ENCODE results near the gene CLEC6A. TPM values are rescaled to one million over a fixed set of nuclear protein-coding genes. Genes with fewer than 3 reads are reported as not detected.
"Not testable (repeated sequence)": the region's sequence is repeated elsewhere in the genome, so short reads cannot be mapped to it uniquely, and the experiment has no call there.

The CLEC6A gene
- total RNA-seq = not detected in 2 replicates

DNA sequence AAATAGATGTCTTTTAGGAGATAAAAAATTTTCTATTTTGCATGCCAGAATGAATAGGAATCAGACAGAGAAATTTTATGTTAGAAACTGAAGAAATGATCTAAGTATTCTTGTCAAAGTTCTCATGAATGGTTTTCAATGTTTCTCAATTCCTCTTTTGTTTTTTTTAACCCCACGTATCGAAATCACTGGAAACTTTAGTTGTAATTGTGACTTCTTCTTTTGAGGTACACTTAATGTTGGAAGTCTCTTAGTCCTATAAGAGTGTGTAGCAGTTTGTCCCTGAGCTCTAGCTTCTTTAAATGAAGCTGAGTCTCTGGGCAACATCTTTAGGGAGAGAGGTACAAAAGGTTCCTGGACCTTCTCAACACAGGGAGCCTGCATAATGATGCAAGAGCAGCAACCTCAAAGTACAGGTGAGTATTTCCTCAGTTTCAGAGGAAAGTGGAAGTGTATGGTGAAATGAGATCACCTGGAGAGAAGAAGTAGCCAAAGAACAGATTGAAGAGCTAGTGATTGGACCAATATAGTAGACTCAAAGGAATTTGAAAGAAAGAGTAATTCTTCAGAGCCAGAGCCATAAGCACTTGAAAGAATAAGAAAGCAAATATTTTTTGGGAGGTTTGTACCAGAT lies at the start of gene CLEC6A:
TSS of gene CLEC6A (plus strand) at position 236 of the 634 bp plus-strand sequence. CDS start at position 386, 150 bp downstream.
- no peak for DNase-seq (ENCODE audit: low read depth in 2 of 2)

DNA sequence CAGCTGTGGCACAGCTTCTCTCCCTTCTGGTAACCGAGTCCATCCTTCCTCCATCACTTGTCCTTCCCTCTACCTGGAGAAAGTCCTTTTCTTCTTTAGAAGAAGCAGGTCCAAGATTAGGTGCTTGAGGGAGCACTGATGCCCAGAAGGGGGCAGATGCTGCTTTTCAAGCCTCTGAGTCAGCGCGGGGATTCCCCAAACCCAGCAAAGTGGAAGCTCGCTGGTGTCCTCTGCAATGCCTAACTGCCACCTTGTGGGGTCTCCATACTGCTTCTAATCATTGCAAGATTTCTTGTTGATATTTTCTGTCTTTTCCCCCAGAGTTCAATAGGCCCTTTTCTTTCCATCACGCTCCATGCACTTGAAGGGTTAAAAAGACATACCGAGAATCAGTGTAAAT lies 36.2 kb upstream of the CLEC6A start:
- not testable (repeated sequence) for DNase-seq (ENCODE audit: low read depth in 2 of 2)

DNA sequence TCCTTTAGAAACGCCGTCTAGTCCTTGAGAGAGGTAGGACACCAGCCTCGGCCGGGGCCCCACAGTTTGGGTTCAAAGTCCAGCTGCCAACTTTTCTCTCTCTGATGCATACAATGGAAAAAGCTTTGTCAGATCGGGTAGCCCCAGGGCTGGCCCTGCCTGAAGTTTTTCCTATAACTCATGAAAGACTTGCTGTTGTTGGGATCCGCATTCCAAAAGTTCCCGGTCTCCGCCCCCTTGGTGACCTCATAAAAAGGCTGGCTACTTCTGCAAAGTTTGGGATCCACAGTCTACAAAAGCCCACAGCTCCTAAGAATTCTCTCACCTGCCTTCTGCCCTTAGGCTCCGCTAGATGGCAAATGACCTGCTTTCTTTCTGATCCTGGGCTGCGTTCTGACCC lies 35.3 kb upstream of the CLEC6A start:
- DNase-seq (ENCODE audit: low read depth in 2 of 2) = no peak

DNA sequence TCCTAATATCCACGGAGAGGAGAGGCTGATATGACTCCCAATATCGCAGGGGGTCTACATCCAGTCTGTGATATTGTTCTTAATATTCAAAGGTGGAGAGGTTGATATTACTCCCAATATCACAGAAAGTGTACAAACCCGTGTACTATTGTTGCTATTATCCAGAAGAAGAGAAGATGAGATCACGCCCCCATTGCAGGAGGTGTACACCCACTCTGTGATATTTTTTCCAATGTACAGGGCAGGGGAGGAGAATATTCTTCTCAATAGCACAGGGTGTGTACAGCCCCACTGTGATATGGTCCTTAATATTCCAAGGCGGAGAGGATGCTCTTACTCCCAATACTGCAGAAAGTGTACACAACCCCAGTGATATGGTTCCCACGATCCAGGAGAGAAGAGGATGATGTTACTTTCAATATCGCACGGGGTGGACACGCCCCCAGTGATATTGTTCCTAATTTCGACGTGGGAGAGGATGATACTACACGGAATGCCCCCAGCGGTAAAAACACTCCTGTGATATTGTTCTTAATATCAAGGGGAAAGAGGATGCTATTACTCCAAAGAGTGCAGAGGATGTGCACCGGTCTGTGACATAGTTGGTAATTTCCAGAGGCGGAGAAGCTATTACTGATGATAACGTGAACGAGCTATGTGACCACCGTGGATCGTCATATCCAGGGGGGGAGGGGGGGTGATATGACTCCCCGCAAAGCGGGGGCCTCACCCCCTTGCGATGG lies 11.1 kb upstream of the CLEC6A start:
- DNase-seq (ENCODE audit: low read depth in 2 of 2) = not testable (repeated sequence)

DNA sequence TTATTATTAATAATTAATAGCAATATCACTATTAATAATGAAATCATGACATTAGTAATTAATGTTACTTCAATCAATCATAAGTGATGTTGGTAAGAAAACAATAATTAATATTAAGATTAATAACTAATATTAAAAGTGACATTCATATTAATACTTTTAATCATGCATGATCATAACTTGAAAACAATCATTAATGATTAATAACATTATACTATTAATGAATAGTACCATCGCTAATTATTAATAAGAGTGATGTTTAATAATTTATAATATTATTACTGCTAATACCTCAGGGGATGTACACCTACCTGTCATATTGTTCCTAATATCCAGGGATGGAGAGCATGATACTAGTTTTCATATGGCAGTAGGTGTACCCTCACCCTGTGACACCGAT lies 10.0 kb upstream of the CLEC6A start:
- no peak for DNase-seq (ENCODE audit: low read depth in 2 of 2)

DNA sequence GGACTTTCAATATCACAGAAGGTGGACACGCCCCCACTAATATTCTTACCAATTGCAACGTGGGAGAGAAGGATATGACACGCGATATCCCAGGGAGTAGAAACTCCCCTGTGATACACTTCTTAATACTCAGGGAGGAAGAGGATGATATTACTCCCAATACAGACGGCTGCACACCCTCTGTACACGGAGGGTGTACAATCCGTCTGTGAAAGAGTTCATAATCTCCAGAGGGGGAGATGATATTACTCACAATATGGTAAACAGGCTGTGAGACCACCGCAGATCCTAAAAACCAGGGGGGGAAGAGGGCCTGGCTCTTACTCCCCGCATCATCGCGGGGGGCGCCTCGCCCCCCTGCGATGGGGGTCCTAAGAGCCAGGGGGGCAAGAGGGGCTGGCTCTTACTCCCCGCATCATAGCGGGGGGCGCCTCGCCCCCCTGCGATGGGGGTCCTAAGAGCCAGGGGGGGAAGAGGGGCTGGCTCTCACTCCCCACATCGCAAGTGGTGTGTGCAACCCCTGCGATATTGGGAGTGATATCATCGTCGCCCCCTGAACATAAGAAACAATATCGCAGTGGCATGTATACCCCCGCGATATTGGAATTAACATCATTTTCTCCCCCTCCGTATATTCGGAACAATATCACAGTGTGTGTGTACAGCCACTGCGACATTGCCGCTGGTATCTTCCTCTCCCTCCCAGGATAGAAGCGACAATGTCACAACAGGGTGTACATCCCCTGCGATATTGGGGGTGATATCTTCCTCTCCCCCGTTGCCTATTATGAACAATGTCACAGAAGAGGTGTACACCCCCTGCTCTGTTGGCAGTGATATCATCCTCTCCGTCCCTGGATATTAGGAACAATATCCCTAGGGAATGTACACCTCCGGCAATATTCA lies 8.9 kb upstream of the CLEC6A start:
- peak in 1 of 2 donors; percentile 0 for DNase-seq (ENCODE audit: low read depth in 2 of 2)

DNA sequence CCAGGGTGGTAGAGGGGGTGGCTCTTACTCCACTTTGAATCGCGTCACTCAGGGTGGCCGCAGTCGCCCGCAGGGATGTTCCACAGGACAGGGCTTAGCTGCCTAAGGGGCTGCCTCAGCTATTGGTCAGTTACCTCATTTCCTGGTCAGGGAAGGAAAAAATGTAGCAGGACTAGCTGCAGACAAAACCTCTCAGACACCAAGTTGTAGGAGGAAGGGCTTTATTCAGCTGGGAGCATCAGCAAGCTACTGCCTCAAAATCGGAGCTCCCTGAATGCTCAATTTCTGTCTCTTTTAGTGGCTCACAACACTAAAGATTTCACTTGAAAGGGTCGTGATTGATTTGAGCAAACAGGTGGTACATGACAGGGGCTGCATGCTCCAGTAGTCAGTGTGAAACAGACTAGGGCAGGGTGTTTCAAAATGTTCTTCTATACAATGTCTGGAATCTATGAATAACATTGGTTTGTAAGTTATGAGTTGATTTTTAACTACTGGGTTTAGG lies 6.4 kb upstream of the CLEC6A start:
- peak in 1 of 2 donors; percentile 0 for DNase-seq (ENCODE audit: low read depth in 2 of 2)

DNA sequence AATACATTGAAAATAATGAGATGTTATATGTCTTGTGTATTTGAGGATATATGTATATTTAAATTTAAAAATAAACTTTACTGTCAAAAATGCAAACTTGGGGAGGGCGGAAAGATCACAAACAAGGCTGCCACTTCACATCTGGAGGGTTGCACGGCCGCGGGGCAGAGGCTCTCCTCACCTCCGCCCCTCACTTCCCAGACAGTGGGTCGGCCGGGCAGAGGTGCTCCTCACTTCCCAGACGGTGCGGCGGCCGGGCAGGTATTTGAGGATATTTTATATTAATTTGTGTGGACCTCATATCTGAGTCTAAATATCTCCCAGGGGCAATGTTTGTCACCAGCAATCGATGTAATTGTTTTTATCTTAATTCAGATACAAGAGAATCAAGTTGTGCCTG lies 3.7 kb upstream of the CLEC6A start:
- no peak for DNase-seq (ENCODE audit: low read depth in 2 of 2)

DNA sequence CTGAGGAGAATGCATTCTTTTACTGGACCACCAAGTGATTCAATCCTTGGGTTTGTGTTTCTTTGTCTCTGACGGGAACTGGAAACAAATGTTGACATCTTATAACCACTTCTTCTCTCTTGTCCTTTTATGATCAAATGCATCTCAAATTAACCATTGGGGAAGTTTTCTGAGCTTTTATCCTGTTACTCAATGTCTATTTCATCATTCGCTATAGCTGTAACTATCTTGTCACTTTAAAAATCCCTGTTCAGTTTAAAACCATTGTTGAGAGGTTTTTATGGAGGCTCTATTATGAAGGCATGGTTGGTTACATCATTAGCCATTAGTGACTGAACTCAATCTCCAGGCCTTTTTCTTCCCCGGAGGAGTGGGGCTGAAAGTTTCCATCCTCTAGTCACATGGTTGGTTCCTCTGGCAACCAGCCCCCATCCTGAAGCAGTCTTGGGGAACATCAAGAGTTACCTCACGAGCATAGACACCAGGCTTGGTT lies 2.7 kb upstream of the CLEC6A start:
- no peak for DNase-seq (ENCODE audit: low read depth in 2 of 2)

DNA sequence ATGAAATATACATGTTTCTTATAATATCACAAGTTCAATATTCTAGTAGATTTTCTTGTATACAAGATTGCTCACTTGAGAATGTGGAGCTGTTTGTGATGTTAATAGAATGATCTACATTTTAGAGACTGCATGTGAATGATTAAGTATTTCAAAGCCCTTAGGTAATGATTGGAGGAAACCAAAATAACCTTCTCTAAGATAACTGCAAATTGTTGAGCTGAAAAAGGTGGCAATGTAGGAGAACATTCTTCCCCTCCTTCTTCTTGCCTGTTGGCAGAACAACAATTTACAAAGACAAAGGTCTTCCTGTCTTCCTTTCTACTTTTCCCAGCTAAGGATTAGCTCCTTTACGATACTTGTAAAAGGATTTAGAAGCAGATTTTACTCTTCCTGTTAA lies 2.0 kb upstream of the CLEC6A start:
- DNase-seq (ENCODE audit: low read depth in 2 of 2) = no peak

DNA sequence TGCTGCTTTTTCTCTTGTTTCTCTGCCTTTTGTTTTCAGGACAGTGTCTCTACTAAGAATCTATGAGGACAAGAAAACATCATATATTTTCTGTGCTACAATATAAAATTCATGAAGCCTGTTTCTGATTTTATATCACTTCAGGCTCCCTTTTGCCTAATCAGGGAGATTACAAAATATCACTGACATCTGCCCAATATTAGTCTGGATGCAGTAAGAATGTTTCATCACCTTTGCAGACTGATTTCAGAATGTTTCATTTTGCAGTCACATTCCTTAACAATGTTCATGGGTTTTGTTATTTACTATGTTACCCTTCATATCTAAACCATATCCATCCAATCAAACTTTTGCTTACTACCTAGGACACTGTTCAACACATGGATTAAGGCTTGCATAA lies 491 bp upstream of the CLEC6A start:
- DNase-seq (ENCODE audit: low read depth in 2 of 2) = no peak

DNA sequence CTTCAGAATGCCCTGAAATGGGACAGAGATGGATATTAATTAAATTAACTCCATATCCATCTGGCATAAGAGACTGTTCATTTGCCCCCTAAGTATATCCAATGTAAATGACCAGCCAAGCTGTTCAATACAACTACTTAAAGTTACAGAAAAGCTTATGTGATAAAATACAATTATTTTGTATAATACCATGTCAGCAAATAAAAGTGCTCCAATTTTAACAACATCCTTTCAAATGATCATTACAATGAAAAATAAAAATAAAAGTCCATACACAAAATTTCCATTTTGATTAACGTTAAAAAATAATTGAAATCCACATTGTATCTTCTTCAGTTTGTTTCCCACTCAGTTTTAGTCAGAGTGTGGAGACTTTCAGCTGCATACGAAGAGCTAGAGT lies 5.7 kb downstream of the CLEC6A start:
- DNase-seq (ENCODE audit: low read depth in 2 of 2) = no peak

DNA sequence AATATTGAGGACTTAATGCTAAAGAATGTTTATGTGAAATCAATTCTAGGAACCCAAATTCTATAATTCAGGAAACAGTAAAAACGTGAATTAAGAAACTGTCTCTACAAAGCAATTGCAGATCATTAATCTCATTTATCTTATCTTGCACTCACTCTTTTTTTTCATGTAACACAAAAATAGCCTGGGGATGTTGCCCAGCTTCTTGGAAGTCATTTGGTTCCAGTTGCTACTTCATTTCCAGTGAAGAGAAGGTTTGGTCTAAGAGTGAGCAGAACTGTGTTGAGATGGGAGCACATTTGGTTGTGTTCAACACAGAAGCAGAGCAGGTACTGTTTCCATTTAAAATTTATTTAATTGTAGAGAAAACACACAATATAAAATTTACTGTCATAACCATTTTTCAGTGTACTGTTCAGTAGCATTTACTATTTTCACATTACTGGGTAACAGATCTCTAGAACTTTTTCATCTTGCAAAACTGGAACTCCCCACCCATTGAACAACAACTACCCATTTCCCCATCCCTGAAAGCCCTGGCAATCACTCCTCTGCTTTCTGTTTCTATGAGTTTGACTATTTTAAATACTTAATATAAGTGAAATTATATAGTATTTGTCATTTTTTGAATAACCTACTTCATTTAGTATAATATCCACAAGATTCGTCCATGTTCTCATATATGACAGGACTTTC lies 9.7 kb downstream of the CLEC6A start:
- no peak for DNase-seq (ENCODE audit: low read depth in 2 of 2)

DNA sequence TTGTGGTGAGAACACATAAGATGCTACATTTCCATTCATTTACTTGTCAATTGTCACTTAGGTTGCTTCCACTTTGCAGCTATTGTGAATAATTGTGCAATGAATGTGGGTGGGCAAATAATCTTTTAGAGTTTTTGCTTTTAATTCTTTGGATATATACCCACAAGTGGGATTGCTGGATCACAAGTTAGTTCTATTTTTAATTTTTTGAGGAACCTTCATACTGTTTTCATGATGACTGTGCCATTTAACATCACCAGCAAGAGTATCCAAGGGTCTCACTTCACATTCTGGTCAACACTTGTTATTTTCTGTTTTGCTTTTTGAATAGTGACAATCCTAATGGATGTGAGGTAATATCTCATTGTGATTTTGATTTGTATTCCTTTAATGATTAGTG lies 10.5 kb downstream of the CLEC6A start:
- no peak for DNase-seq (ENCODE audit: low read depth in 2 of 2)

DNA sequence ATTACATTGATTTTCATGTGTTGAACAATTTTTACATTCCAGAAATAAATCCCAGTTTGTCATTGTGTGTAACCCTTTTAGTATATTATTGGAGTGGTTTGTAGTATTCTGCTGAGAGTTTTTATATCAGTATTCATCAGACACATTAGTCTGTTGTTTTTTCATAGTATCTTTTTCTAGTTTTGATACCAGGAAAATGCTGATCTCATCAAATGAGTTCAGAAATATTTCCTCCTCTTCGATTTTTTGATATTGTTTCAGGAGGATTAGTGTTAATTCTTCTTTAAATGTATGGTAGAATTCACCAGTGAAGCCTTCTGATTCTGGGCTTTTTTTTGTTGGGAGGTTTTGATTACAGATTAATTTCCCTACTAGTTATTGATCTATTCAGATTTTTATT lies 15.3 kb downstream of the CLEC6A start:
- no peak for DNase-seq (ENCODE audit: low read depth in 2 of 2)

DNA sequence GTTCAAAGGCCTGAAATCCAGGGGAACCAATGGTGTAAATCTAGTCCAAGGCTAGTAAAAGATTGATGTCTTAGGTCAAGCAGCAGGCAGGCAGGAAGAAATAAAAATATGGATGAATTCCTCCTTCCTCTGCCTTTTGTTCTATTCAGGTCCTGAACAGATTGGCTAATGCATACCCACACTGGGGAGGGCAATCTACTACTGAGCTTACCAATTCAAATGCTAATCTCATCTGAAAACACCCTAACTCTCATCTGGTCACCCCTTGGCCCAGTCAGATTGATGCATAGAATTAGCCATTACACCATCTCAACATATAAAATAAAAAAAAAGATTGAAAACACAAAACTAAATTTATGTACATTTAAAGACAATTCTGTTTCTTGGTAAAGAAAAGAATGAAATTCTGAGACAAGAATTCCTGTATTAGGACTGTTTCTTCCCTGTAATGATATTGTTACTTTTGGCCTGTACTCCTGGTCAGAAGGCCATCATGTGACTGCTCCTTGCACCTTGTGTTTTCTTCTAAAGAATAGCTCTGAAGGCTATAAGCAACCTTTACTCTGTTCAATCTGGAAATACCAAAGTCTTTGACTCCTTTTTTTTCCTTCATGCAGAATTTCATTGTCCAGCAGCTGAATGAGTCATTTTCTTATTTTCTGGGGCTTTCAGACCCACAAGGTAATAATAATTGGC lies 19.9 kb downstream of the CLEC6A start:
- DNase-seq (ENCODE audit: low read depth in 2 of 2) = no peak

DNA sequence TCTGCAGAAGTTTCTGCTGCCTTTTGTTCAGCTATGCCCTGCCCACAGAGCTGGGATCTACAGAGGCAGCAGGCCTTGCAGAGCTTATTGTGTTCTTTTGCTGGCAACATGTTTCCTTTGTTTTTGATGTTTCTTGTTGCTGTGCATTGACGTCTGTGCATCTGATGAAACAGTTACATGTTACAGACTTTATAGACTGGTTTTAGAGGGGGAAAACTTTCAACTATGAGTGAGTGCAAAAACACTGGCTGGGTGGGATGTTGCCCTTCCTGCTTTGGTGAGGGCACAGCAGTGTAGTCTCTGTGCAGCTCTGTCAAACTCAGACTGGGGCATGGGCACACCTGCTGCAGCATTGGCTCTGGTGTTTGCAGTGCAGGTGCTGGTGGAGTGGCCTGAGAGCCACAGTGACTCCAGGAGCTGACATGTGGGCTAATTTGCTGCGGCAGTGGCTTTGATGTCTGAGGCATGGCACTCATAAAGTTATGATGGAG lies 26.9 kb downstream of the CLEC6A start:
- DNase-seq (ENCODE audit: low read depth in 2 of 2) = no peak

DNA sequence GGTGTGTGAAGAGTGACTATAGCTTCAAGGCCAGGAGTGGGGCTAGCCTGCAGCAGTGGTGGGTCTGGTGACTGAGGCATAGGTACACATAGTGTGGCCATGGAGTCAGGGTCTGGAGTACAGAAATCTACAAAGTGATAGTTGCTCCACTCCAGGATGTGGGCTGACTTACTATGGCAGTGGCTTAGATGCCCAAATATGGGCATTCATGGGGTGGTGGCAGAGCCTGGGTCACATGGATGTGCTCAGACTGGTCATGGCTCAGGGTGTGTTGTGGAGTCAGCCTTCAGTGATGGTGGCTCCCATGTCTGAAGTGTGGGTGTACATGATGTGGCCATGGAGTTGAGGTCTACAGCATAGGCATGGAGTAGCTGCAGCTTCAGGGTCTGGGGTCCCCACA lies 27.3 kb downstream of the CLEC6A start:
- no peak for DNase-seq (ENCODE audit: low read depth in 2 of 2)

DNA sequence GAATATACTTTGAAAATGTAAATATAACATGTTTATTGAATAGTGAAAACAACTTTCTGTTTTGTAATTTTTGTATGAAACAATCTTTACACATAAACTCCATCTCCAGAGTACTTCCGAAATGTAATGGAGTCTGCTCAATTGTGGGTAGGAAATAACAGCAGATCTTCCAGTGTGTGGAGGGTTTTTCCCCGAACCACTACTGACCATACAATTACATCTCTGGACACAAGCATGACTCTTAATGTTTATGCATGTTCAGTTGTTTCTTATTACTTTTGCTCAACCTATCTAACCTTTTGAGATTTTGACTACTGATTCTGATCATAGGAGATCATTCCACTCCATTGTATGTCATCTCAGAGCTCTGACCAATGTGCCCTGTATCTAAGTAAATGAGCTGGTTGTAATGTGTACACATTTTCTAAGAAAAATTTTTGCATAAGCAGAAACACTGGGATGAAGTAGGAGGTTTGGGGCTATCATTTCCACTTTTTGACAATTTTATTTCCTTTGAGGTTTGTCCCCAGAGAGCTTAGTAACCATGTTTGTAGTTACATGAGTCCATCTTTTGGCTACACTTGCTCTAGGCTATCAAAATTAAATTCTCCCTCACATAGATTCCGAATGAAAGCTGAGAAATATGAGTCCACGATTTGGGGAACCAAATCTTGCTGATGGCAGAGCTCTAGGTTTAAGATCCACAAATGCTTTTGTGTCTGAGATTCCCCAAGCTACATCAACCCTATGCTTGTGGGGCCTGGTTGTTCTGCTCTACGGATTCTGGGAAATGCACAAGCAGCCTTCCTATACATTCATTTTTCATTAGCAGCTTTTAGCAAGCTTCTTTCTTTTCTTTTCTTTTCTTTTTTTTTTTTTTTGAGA lies 36.1 kb downstream of the CLEC6A start:
- DNase-seq (ENCODE audit: low read depth in 2 of 2) = no peak

Measured in lung microvascular endothelial cell (primary cell).